T follicular helper cell (primary cell): Measurements from ENCODE around the gene ZNF318.
A peak's percentile ranks its signal among the peaks of the same experiment; 100 is the strongest.
"Not testable (repeated sequence)": the region's sequence is repeated elsewhere in the genome, so short reads cannot be mapped to it uniquely, and the experiment has no call there.

Experiments
- DNase-seq: peaks from one replicate; pipeline ENCODE4 v3.0.0-alpha.2; 2020; ENCODE audit warnings: low read depth

Gene ZNF318

GRCh38 chr6:43339168-43339567 lies 30.3 kb downstream of the ZNF318 start:
- DNase-seq, result no peak

- no peak for DNase-seq
Measured at GRCh38 chr6:43338243-43338642, 31.2 kb downstream of the ZNF318 start.

DNA sequence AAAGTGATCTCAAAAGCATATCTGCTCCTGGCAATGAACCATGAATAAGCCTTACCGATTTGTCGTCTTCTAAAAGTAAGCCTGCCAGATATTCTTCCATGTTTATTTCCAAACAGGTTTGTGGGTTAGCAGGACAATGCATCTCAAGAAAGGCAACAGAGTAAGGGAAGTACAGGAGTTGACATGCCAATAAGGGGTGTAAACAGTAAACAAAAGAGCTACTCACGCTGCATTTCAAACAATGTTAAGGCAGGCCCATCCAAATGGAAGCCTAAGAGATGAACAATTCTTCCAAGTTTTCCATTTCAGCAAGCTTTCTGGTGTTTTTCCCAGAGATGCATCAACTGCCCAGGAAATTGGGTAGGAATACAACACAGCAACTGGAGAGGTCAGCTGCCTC lies 33.1 kb downstream of the ZNF318 start:
- no peak for DNase-seq

DNA sequence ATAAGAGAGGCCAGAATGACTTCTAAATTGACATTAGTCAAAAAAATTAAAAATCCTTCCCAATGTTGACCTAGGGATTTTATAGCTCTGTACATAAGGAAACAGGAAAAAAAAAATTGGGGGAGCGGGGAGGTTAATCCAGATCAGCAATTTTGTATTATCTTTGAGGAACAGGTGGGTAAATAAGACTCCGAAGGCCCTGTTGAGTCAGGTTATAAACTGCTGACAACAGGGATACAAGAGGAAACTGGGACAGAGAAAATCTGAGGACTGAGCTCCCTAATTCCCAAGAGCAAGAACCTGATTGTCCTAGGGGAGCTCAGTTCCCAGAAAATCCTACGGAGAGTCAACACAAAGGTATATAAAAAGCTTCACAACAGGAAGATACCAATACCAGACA lies 34.0 kb downstream of the ZNF318 start:
- no peak for DNase-seq

GRCh38 chr6:43334466-43335095 lies 34.9 kb downstream of the ZNF318 start:
- no peak for DNase-seq

- no peak for DNase-seq
Measured at GRCh38 chr6:43331891-43332290, 37.6 kb downstream of the ZNF318 start.

DNA sequence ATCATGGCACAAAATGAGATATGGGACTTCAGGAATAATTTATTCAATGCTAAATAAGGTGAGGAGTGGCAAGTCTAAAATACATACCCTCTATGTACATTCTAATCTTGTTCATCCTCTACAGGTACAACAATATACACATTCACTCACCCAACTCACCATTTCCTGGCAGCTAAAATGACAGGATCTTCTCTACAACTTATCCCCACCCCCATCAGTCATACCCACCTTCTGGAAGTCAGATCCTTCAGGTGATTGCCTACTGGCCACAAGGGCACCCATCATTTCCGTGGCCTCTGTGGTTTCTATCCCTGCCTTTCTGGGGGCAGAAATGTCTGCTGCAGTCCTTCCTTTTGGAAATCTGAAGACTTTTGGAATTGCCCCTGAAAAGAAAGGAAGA lies 38.0 kb downstream of the ZNF318 start:
- no peak for DNase-seq

- no peak for DNase-seq
Measured at GRCh38 chr6:43328528-43328927, 40.9 kb downstream of the ZNF318 start.

GRCh38 chr6:43325876-43326275 lies 43.6 kb downstream of the ZNF318 start:
- DNase-seq, result no peak

DNA sequence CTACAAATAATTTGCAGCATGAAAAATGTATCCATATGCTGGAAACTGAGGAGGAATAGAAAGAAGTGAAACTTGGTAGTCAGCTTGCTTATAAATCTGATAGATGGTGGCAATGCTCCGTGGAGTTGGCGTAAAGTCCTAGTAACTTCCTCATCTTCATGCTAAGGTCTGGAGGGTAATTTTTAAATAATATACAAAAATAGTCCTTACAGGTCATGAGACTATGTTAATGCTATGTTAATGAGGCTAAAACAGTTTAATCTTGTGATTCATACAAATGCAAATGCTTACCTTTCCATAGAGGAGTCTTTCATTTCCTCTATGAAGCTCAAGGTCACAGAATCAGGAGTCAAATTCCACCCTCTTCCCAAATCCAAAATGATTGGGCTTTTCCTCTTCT lies 51.4 kb downstream of the ZNF318 start:
- no peak for DNase-seq

- DNase-seq, result no peak
Measured at GRCh38 chr6:43313813-43314212, 55.6 kb downstream of the ZNF318 start.

DNA sequence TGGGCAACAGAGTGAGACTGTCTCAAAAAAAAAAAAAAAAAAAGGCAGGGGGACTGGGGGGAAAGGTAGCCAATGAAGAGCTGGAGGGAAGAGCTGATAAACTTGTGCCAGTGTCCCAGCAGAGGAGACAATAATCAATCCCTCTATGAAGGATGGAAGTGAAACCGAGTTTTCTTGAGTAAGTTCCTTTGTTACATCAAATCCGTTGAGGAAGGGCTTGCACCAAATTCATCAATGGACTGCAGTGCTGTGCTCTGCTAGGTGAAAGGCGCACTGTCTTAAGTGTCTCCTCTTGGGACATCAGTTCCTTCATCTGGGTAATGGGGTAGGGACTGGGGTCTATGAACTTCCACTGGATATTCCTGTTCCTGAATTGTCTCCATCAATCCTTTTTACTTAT lies 57.8 kb downstream of the ZNF318 start:
- no peak for DNase-seq

DNA sequence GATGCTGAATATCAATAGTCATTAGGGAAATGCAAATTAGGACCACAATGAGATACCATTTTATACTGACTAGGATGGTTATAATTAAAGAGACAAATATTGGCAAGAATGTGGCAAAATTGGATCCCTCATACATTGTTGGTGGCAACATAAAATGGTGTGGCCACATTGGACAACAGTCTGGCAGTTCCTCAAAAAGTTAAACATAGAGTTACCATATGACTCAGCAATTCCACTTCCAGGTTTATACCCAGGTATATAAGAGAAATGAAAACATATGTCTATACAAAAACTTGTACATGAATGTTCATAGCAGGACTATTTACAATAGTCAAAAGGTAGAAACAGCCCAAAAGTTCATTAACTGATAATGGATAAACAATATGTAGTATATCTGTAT lies 58.8 kb downstream of the ZNF318 start:
- DNase-seq, result no peak

DNA sequence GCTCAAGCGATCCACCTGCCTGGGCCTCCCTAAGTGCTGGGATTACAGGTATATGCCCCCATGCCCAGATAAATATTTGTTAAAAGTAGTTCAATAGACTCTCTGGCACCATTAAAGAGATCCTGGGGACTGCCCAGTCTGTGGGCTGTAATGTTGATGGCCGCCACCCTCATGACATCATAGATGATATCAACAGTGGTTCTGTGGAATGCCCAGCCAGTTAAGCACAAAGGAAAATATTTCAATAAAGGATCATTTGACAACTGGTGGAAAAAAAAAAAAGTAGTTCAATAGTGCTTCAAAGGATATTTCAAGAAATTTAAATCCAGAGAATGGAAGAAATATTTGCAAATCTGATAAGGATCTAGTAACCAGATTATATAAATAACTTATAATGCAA lies 59.3 kb downstream of the ZNF318 start:
- no peak for DNase-seq

- no peak for DNase-seq
Measured at GRCh38 chr6:43308990-43309477, 60.4 kb downstream of the ZNF318 start.

DNA sequence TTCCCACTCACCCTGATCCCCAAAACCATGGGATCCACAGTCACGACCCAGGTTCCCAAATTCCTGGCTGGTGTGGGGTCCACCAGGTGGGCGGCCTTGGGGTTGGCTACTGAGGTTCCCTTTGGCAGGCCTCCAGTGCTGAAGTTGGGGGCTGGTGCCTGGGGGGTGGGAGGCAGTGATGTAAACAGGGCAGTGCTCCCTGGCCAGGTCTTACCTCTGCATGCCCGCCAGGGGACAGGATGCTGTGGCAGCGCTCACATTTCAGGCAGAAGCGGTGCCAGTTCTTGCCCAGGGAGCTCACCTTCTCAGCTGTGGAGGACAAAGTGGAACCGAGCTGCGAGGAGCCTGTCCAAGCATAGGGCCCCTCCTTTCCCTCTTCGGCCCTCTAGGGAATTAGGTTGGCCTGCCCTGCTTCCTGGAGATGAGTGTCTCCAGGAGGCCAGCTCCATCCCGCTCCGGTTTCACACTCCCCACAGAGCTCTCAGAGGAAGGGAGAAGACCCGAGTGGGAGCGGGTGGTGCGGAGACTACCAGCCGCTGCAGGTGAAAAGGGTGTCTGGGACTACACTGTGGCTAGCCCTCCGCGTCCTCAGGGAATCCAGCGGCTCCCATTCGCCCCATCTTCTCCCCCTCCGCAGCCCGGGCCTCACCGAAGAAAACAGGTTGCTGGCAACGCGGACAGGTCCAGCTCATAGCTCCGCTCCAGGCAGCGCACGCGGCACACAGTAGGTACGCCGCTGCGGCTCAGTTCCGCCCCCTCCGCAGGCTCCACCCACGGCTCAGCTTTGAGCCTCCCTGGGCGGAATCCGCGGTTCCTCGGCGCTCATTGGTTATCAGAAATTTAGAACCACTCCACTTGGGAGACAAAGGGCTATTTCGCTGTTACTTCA lies 61.1 kb downstream of the ZNF318 start, which contains the start of gene CRIP3:
TSS of gene CRIP3 (minus strand) at position 726 of the 889 bp plus-strand sequence. CDS start at position 692, 34 bp downstream.
- DNase-seq, result peak; percentile 16

GRCh38 chr6:43307451-43308100 lies 61.9 kb downstream of the ZNF318 start:
- DNase-seq, result no peak

DNA sequence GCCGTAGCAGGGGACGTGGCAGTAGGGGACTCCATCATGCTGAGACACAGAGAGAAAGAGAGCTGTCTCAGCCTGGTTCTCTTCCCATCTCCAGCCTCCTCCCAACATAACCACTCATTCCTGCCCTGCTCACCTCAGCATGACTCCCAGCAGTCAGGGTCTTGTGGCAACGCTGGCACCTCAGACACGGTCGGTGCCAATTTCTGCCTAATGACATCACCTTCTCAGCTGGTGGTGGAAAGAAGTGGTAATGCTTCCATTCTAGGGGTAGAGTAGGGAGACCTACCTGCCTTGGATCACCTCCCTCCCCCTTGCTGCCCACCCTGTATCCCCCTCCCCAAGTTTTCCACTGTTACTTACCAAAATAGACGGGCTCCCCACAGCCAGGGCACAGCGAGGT lies 63.4 kb downstream of the ZNF318 start:
- DNase-seq, result no peak

GRCh38 chr6:43304882-43305281 lies 64.6 kb downstream of the ZNF318 start:
- no peak for DNase-seq

DNA sequence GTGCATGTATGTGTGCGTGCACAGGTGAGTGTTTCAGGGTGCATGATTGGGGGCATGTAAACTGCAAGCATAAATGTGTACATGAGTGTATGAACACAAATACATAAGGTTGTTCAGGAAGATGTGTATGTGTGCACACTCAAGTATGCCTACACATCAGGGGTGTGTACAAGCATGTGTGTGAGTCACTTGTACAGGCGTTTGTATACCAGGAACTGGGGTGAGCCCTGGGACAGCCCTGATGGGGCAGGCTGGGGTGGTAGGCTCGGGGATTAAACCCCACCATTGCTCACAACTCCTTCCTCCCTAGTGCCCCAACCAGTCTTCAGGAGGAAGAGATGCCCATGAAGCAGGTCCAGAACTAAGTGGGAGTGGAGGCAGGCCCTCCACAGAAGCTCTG lies 65.1 kb downstream of the ZNF318 start:
- no peak for DNase-seq

GRCh38 chr6:43303751-43304331 lies 65.6 kb downstream of the ZNF318 start:
- DNase-seq, result no peak

DNA sequence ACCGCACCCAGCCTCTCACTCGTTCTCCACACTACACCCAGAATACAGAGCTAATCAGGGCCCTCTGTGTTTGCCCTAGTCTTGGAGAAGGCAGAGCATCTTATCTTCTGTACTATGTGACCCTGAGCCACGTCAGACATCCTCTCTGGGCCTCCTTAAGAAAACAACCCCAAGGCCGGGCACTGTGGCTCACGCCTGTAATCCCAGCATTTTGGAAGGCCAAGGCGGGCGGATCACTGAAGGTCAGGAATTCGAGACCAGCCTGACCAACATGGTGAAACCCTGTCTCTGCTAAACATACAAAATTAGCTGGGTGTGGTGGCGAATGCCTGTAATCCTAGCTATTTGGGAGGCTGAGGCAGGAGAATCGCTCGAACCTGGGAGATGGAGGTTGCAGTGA lies 66.4 kb downstream of the ZNF318 start:
- DNase-seq, result not testable (repeated sequence)
